Right renal cortex interstitium (tissue), 3 donors: ENCODE results near the gene NMRK1. TPM values are rescaled to one million over a fixed set of nuclear protein-coding genes. Genes with fewer than 3 reads are reported as not detected.

Experiments used
- DNase-seq, 3 donors: peaks; one replicate each; pipeline ENCODE4 v3.0.0-alpha.2; 2013; ENCODE audit warnings: low read depth in 3 of 3, low spot score in 2 of 3
- polyA plus RNA-seq, 3 donors: library from polyadenylated mRNA; unstranded; fragments of 120-200 nt; gene quantifications; one replicate each; pipeline ENCODE4 v1.2.1, GENCODE V29; 2013; ENCODE audit not compliant: insufficient read length in 3 of 3

Gene NMRK1
- 10 to 100 TPM; 13.6 to 31.4 (median 25.6) TPM for polyA plus RNA-seq

GRCh38 chr9:75087824-75088645 lies at the start of gene NMRK1, which contains the start of gene OSTF1:
Gene NMRK1, minus strand, starts transcription at chr9:75088155. Its CDS starts 5,040 bp downstream, at chr9:75083115.
Gene OSTF1, plus strand, starts transcription at chr9:75088514. Its CDS starts 179 bp downstream, at chr9:75088693.
- peak; percentile 77 to 92 (median 90) for DNase-seq

- DNase-seq: no peak
Measured at GRCh38 chr9:75134495-75134894, 46.5 kb upstream of the NMRK1 start.

- DNase-seq: no peak
Measured at GRCh38 chr9:75133396-75133795, 45.4 kb upstream of the NMRK1 start.

GRCh38 chr9:75132244-75132643 lies 44.3 kb upstream of the NMRK1 start:
- DNase-seq: no peak

GRCh38 chr9:75131700-75132099 lies 43.7 kb upstream of the NMRK1 start:
- no peak for DNase-seq

- DNase-seq: no peak
Measured at GRCh38 chr9:75130621-75131230, 42.8 kb upstream of the NMRK1 start.

GRCh38 chr9:75130172-75130571 lies 42.2 kb upstream of the NMRK1 start:
- DNase-seq: no peak

- DNase-seq: no peak
Measured at GRCh38 chr9:75128535-75128934, 40.6 kb upstream of the NMRK1 start.

- DNase-seq: no peak
Measured at GRCh38 chr9:75123696-75124095, 35.7 kb upstream of the NMRK1 start.

GRCh38 chr9:75121914-75122558 lies 34.1 kb upstream of the NMRK1 start:
- DNase-seq: no peak

- DNase-seq: no peak
Measured at GRCh38 chr9:75120686-75121085, 32.7 kb upstream of the NMRK1 start.

GRCh38 chr9:75117564-75117963 lies 29.6 kb upstream of the NMRK1 start:
- DNase-seq: no peak

- DNase-seq: no peak
Measured at GRCh38 chr9:75116306-75116705, 28.4 kb upstream of the NMRK1 start.

GRCh38 chr9:75112789-75113188 lies 24.8 kb upstream of the NMRK1 start:
- no peak for DNase-seq

GRCh38 chr9:75111019-75111622 lies 23.2 kb upstream of the NMRK1 start:
- no peak for DNase-seq

GRCh38 chr9:75109210-75109839 lies 21.4 kb upstream of the NMRK1 start:
- DNase-seq: no peak

GRCh38 chr9:75108571-75108970 lies 20.6 kb upstream of the NMRK1 start:
- no peak for DNase-seq

GRCh38 chr9:75106857-75107256 lies 18.9 kb upstream of the NMRK1 start:
- peak; percentile 44 to 51 (median 47) for DNase-seq

- no peak for DNase-seq
Measured at GRCh38 chr9:75105841-75106240, 17.9 kb upstream of the NMRK1 start.

GRCh38 chr9:75105019-75105540 lies 17.1 kb upstream of the NMRK1 start:
- DNase-seq: no peak
